ENCODE results near the gene SRF. TPM values are rescaled to one million over a fixed set of nuclear protein-coding genes. Genes with fewer than 3 reads are reported as not detected.

Gene SRF
- total RNA-seq, 2 donors from 2014 or later, result 40.5 to 56.3 TPM

- intact Hi-C loops (cut with DNase I), result no loop called here
- Histone ChIP-seq H3K4me1 (replicated peaks) (no peaks in the 10 kb centered on the region), H3K4me3 (peak within 1 kb of the TSS; percentile 62), H3K27me3 (replicated peaks; ENCODE audit: insufficient read depth) (no peaks in the 10 kb centered on the region), H3K9me3 (no peaks in the 10 kb centered on the region), H3K27ac (peak within 1 kb of the TSS; percentile 57 to 62), H3K36me3 (no peaks in the 10 kb centered on the region)
- WGBS, result 6% methylated on average over 52 of the region's 82 CpGs
- TF ChIP-seq POLR2AphosphoS5 (IDR thresholded peaks at IDR 0.05) (peak; percentile 4), POLR2A (IDR thresholded peaks at IDR 0.05) (peak; percentile 34), CTCF (IDR thresholded peaks at IDR 0.05) (peak; percentile 87 to 97 (median 92))
- peak; percentile 66 for DNase-seq (ENCODE audit: low spot score)
Observed at GRCh38 chr6:43228951-43229802, 58.1 kb downstream of the SRF start, which contains the start of gene DNPH1. Gene DNPH1, minus strand, starts transcription at chr6:43229481. Its CDS starts 25 bp downstream, at chr6:43229456.

GRCh38 chr6:43229803-43230620 lies 58.9 kb downstream of the SRF start:
- H3K27ac ChIP-seq, result peak overlapping the region in 1 of 2 donors; percentile 62
- H3K36me3 ChIP-seq, result no peaks in the 10 kb centered on the region
- no peaks in the 10 kb centered on the region for H3K9me3 ChIP-seq
- no peak for DNase-seq (ENCODE audit: low spot score)
- WGBS, result 81% methylated on average over 17 of the region's 17 CpGs
- no peaks in the 10 kb centered on the region for H3K27me3 ChIP-seq (replicated peaks; ENCODE audit: insufficient read depth)
- H3K4me3 ChIP-seq, result peak overlapping the region in 1 of 2 donors; percentile 62
- TF ChIP-seq CTCF (IDR thresholded peaks at IDR 0.05) (no peak), POLR2AphosphoS5 (IDR thresholded peaks at IDR 0.05) (no peak), POLR2A (IDR thresholded peaks at IDR 0.05) (no peak)
- intact Hi-C loops (cut with DNase I), result no loop called here
- H3K4me1 ChIP-seq (replicated peaks), result no peaks in the 10 kb centered on the region

- H3K27me3 ChIP-seq (replicated peaks; ENCODE audit: insufficient read depth), result no peaks in the 10 kb centered on the region
- H3K36me3 ChIP-seq, result no peaks in the 10 kb centered on the region
- intact Hi-C loops (cut with DNase I), result no loop called here
- 94% methylated on average over 4 of the region's 4 CpGs for WGBS
- H3K4me1 ChIP-seq (replicated peaks), result no peaks in the 10 kb centered on the region
- H3K27ac ChIP-seq, result no peak overlapping the region
- no peak overlapping the region for H3K4me3 ChIP-seq
- no peak for DNase-seq (ENCODE audit: low spot score)
- H3K9me3 ChIP-seq, result no peaks in the 10 kb centered on the region
- TF ChIP-seq CTCF (IDR thresholded peaks at IDR 0.05) (no peak), POLR2A (IDR thresholded peaks at IDR 0.05) (no peak), POLR2AphosphoS5 (IDR thresholded peaks at IDR 0.05) (no peak)
Observed at GRCh38 chr6:43231053-43231452, 60.0 kb downstream of the SRF start.

Other genes with a start within 250 kb of the SRF start
- gene CNPY3, start 241.8 kb upstream of the SRF start, total RNA-seq, result 10 to 100 TPM; 52.3 to 68.5 TPM
- gene GNMT, start 210.5 kb upstream of the SRF start, total RNA-seq, result 10 to 100 TPM; 14.7 to 85.9 TPM
- 10 to 100 TPM; 23.9 to 57.9 TPM for gene PEX6, start 192.1 kb upstream of the SRF start, total RNA-seq
- 10 to 100 TPM; 55.1 to 95.9 TPM for gene PPP2R5D, start 186.7 kb upstream of the SRF start, total RNA-seq
- gene MEA1, start 157.3 kb upstream of the SRF start, total RNA-seq, result 10 to 100 TPM; 67.9 to 95.9 TPM
- 100 to 1,000 TPM; 138 to 148 TPM for gene KLHDC3, start 157.0 kb upstream of the SRF start, total RNA-seq
- 10 to 100 TPM; 45.1 to 50.8 TPM for gene RRP36, start 149.6 kb upstream of the SRF start, total RNA-seq
- gene CUL7, start 117.4 kb upstream of the SRF start, total RNA-seq, result 10 to 100 TPM; 18.6 to 30.4 TPM
- gene MRPL2, start 111.8 kb upstream of the SRF start, total RNA-seq, result 10 to 100 TPM; 19.1 to 52.3 TPM
- 10 to 100 TPM; 27.3 to 41.2 TPM for gene KLC4, start 111.6 kb upstream of the SRF start, total RNA-seq
- gene PTK7, start 95.0 kb upstream of the SRF start, total RNA-seq, result 10 to 100 TPM; 83.3 to 85.2 TPM
- 10 to 100 TPM; 22.9 to 87.0 TPM for gene CUL9, start 10.9 kb downstream of the SRF start, total RNA-seq
- gene DNPH1, start 58.2 kb downstream of the SRF start, total RNA-seq, result 100 to 1,000 TPM in 1 of 2 donors, 10 to 100 TPM in 1; 40.3 to 138 TPM
- gene TTBK1, start 72.2 kb downstream of the SRF start, total RNA-seq, result under 1 TPM; 0.18 to 0.62 TPM
- not detected for gene SLC22A7, start 127.0 kb downstream of the SRF start, total RNA-seq
- gene CRIP3, start 137.6 kb downstream of the SRF start, total RNA-seq, result 1 to 10 TPM in 1 of 2 donors, under 1 TPM in 1; 0.55 to 7.3 TPM
- gene ZNF318, start 198.4 kb downstream of the SRF start, total RNA-seq, result 10 to 100 TPM; 15.1 to 41.6 TPM

Data from prostate gland (tissue), 2 donors.